Loucy (cell line): ENCODE measurements around the gene UNC13D.

Source experiments
- EZH2phosphoT487 ChIP-seq: fragments of 200-600 bp; IDR thresholded peaks from 2 replicates; pipeline ENCODE4 v1.6.1; 2018; ENCODE audit warnings: antibody characterized with exemption, mild to moderate bottlenecking, moderate library complexity, borderline replicate concordance
- TF ChIP-seq, protein P1 (sequence below): fragments of 200-600 bp; sonication (generic); conservative IDR thresholded peaks from 2 replicates; pipeline ENCODE4 v1.5.1; 2014; ENCODE audit warnings: mild to moderate bottlenecking, antibody characterized with exemption, low read length

DNA sequence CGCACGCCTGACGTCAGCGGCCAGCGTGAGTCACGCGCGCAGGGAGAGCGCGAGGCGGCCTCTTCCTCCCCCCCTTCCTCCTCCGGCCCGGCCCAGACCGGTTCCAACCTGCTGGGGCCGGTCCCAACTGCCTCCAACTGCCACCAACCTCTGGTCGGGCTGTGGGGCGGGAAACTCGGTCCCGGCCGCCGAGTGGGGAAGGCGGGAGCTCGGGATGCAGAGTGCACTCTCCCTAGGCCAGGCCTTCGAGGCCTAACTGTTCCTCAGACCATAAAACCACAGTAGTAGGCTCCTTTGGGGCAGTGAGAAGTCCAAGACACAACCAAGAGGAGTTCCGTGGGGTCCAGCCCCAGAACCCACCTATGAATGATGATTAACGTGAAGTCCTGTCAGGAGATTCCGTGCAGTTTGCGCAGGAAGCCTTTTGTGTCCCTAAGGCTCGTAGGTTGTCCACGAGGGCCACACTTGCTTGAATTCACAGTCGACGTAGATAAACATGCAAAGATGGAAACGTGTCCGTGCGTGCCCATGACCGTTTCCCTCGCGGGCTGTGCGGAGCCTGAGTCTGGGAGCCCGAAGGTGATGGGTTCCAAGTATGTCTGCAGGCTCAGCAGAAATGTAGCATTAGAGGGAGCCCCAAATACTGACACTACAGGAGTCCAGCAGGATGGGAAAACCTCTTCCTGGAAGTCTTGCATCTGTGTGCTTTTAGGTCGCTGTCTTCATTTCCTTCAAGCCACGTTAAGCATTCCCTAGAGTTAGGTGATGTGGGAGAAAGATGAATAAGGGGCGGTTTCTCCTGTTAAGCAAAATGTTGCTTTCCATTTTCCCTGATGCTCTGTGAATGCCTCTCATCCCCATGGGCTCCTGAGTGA is 59.0 kb downstream of the UNC13D start:
- TF ChIP-seq, protein P1, sequence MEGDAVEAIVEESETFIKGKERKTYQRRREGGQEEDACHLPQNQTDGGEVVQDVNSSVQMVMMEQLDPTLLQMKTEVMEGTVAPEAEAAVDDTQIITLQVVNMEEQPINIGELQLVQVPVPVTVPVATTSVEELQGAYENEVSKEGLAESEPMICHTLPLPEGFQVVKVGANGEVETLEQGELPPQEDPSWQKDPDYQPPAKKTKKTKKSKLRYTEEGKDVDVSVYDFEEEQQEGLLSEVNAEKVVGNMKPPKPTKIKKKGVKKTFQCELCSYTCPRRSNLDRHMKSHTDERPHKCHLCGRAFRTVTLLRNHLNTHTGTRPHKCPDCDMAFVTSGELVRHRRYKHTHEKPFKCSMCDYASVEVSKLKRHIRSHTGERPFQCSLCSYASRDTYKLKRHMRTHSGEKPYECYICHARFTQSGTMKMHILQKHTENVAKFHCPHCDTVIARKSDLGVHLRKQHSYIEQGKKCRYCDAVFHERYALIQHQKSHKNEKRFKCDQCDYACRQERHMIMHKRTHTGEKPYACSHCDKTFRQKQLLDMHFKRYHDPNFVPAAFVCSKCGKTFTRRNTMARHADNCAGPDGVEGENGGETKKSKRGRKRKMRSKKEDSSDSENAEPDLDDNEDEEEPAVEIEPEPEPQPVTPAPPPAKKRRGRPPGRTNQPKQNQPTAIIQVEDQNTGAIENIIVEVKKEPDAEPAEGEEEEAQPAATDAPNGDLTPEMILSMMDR: no peak
- no peak for TF ChIP-seq EZH2phosphoT487
